NB4 (cell line): Measurements from ENCODE around the gene ATAD1.

Experiments
- MAX ChIP-seq: IDR thresholded peaks from 2 replicates; pipeline ENCODE4 v1.6.1; 2011; ENCODE audit warnings: low read depth, low read length
- MYC ChIP-seq: IDR thresholded peaks from 2 replicates; pipeline ENCODE4 v1.6.1; 2011; ENCODE audit warnings: low read depth, low read length
- POLR2A ChIP-seq: IDR thresholded peaks from 2 replicates; pipeline ENCODE4 v1.6.1; 2011; ENCODE audit warnings: mild to moderate bottlenecking; ENCODE audit not compliant: insufficient read length; ENCODE audit errors: extremely low read depth
- TF ChIP-seq, protein P1 (sequence below): IDR thresholded peaks from one replicate; pipeline ENCODE4 v1.5.1; 2012; ENCODE audit warnings: low read depth, low read length

- TF ChIP-seq, protein P1, sequence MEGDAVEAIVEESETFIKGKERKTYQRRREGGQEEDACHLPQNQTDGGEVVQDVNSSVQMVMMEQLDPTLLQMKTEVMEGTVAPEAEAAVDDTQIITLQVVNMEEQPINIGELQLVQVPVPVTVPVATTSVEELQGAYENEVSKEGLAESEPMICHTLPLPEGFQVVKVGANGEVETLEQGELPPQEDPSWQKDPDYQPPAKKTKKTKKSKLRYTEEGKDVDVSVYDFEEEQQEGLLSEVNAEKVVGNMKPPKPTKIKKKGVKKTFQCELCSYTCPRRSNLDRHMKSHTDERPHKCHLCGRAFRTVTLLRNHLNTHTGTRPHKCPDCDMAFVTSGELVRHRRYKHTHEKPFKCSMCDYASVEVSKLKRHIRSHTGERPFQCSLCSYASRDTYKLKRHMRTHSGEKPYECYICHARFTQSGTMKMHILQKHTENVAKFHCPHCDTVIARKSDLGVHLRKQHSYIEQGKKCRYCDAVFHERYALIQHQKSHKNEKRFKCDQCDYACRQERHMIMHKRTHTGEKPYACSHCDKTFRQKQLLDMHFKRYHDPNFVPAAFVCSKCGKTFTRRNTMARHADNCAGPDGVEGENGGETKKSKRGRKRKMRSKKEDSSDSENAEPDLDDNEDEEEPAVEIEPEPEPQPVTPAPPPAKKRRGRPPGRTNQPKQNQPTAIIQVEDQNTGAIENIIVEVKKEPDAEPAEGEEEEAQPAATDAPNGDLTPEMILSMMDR: no peak
- TF ChIP-seq POLR2A (no peak), MAX (no peak), MYC (no peak)
These were observed 41.7 kb downstream of the ATAD1 start for GRCh38 chr10:87776328-87776727.
